HepG2 (cell line): Measurements from ENCODE around the gene PHTF2. TPM values are rescaled to one million over a fixed set of nuclear protein-coding genes. Genes with fewer than 3 reads are reported as not detected.

ENCODE experiments used
- AGO2 ChIP-seq: fragments of 200-400 bp; formaldehyde crosslinking; optimal IDR thresholded peaks from 2 replicates; pipeline ENCODE3; 2017; ENCODE audit warnings: mild to moderate bottlenecking, low read depth, low read length, moderate library complexity
- AHDC1 ChIP-seq: sonication (generic); formaldehyde crosslinking; IDR thresholded peaks from 2 replicates; pipeline ENCODE4 v1.5.1; 2020; ENCODE audit warnings: mild to moderate bottlenecking, missing genetic modification reagents, borderline replicate concordance
- ATF2 ChIP-seq: sonication (generic); formaldehyde crosslinking; IDR thresholded peaks from 2 replicates; pipeline ENCODE4 v1.4.0; 2020; ENCODE audit warnings: missing genetic modification reagents
- CENPT ChIP-seq: sonication (generic); formaldehyde crosslinking; IDR thresholded peaks from 2 replicates; pipeline ENCODE4 v1.8.0; 2022; ENCODE audit warnings: low read depth, mild to moderate bottlenecking, moderate library complexity, missing genetic modification reagents
- HDAC1 ChIP-seq: sonication (generic); formaldehyde crosslinking; IDR thresholded peaks from 2 replicates; pipeline ENCODE4 v1.5.1; 2020; ENCODE audit warnings: mild to moderate bottlenecking, missing genetic modification reagents
- ISL2 ChIP-seq: sonication (generic); formaldehyde crosslinking; IDR thresholded peaks from 2 replicates; pipeline ENCODE4 v1.5.0; 2020; ENCODE audit warnings: missing genetic modification reagents
- JARID2 ChIP-seq: sonication (generic); formaldehyde crosslinking; IDR thresholded peaks from 2 replicates; pipeline ENCODE4 v1.8.1; 2023; ENCODE audit warnings: missing genetic modification reagents, inconsistent platforms; ENCODE audit not compliant: insufficient replicate concordance
- JUNB ChIP-seq: sonication (generic); formaldehyde crosslinking; IDR thresholded peaks from 2 replicates; pipeline ENCODE4 v1.8.0; 2022; ENCODE audit warnings: missing genetic modification reagents, mild to moderate bottlenecking, borderline replicate concordance
- KDM5B ChIP-seq: sonication (generic); formaldehyde crosslinking; IDR thresholded peaks from 2 replicates; pipeline ENCODE4 v1.4.0; 2020; ENCODE audit warnings: missing genetic modification reagents, mild to moderate bottlenecking, borderline replicate concordance
- KLF6 ChIP-seq: IDR thresholded peaks from 2 replicates; pipeline ENCODE4 v1.8.0; 2016; ENCODE audit warnings: missing biosample characterization, missing genetic modification reagents
- MTF2 ChIP-seq: sonication (generic); formaldehyde crosslinking; IDR thresholded peaks from 2 replicates; pipeline ENCODE4 v1.5.0; 2020; ENCODE audit warnings: missing genetic modification reagents, borderline replicate concordance
- NR2F6 ChIP-seq, 2 experiments: IDR thresholded peaks; 2 replicates each; pipeline ENCODE4 v1.6.1; 2016; ENCODE audit warnings: antibody characterized with exemption in 1 of 2, mild to moderate bottlenecking in 1 of 2
- RBFOX2 ChIP-seq: fragments of 200-400 bp; formaldehyde crosslinking; IDR thresholded peaks from 2 replicates; pipeline ENCODE4 v1.6.1; 2017; ENCODE audit warnings: low read depth, mild to moderate bottlenecking, low read length
- ZBTB7B ChIP-seq: sonication (generic); formaldehyde crosslinking; IDR thresholded peaks from 2 replicates; pipeline ENCODE4 v1.4.0; 2020; ENCODE audit warnings: missing genetic modification reagents
- ZNF329 ChIP-seq: sonication (generic); formaldehyde crosslinking; IDR thresholded peaks from 2 replicates; pipeline ENCODE4 v1.9.0; 2021; ENCODE audit warnings: low read depth, mild to moderate bottlenecking, missing genetic modification reagents
- ZNF563 ChIP-seq: sonication (generic); formaldehyde crosslinking; IDR thresholded peaks from 2 replicates; pipeline ENCODE4 v1.8.0; 2022; ENCODE audit warnings: mild to moderate bottlenecking, moderate library complexity, missing genetic modification reagents
- ZNF598 ChIP-seq: sonication (generic); formaldehyde crosslinking; IDR thresholded peaks from 2 replicates; pipeline ENCODE4 v1.5.1; 2020; ENCODE audit warnings: mild to moderate bottlenecking, missing genetic modification reagents, borderline replicate concordance
- ZNF616 ChIP-seq: sonication (generic); formaldehyde crosslinking; IDR thresholded peaks from 2 replicates; pipeline ENCODE4 v1.5.0; 2020; ENCODE audit warnings: low read depth, mild to moderate bottlenecking, missing genetic modification reagents
- ZNF772 ChIP-seq: sonication (generic); formaldehyde crosslinking; IDR thresholded peaks from 2 replicates; pipeline ENCODE4 v1.5.0; 2020; ENCODE audit warnings: mild to moderate bottlenecking, missing genetic modification reagents
- ZNF816 ChIP-seq: sonication (generic); formaldehyde crosslinking; IDR thresholded peaks from 2 replicates; pipeline ENCODE4 v1.8.0; 2022; ENCODE audit warnings: missing genetic modification reagents, mild to moderate bottlenecking, borderline replicate concordance
- polyA plus RNA-seq, 8 experiments: library from polyadenylated mRNA; depleted of rRNA in 3 of 8; stranded (reverse) in 7 of 8; unstranded in 1 of 8; fragments of >200 nt; fragmentation: Illumina TruSeq in 4 of 8; extraction: Trizol in 4 of 8; gene quantifications; 2 replicates each; pipeline versions ENCODE4 v1.2.1 to v1.2.3, GENCODE V29; 2011 to 2016; ENCODE audit warnings: low read depth in 4 of 8, missing spikeins in 1 of 8, mixed read lengths in 1 of 8; ENCODE audit not compliant: insufficient read depth in 1 of 8
- total RNA-seq, 5 experiments: library from RNA; depleted of rRNA; stranded (reverse); fragments of >200 nt; fragmentation: Illumina TruSeq; extraction: Trizol; gene quantifications; 2 replicates each; pipeline ENCODE4 v1.2.3, GENCODE V29; 2016; ENCODE audit warnings: low read depth in 1 of 5
- TF ChIP-seq, protein P1 (sequence below): IDR thresholded peaks from 2 replicates; pipeline ENCODE4 v1.6.1; 2016; ENCODE audit warnings: control low read depth

PHTF2 gene
- total and polyA plus RNA-seq, 2 of the 13 experiments (the other 11 are each of a cell fraction or from before 2014, with no cell fraction given) = 7.4 to 10.2 TPM

GRCh38 chr7:77799078-77799964, 748 bp downstream of the PHTF2 start (continued):
- TF ChIP-seq ATF2 (CRISPR knock-in tag) (0 out of 2 replicates have a peak, but pooled peaks have one; percentile 7), KLF6 (CRISPR knock-in tag) (peak; percentile 72; the same call in 1 of the 2 replicates), ZBTB7B (CRISPR knock-in tag) (peak; percentile 79), ZNF816 (CRISPR knock-in tag) (peak; percentile 27; the same call in 1 of the 2 replicates), ISL2 (CRISPR knock-in tag) (0 out of 2 replicates have a peak, but pooled peaks have one; percentile 13), ZNF616 (CRISPR knock-in tag) (peak; percentile 11; the same call in 1 of the 2 replicates), AHDC1 (CRISPR knock-in tag) (peak; percentile 16; the same call in 1 of the 2 replicates), HDAC1 (CRISPR knock-in tag) (peak; percentile 1; the same call in 1 of the 2 replicates), JUNB (CRISPR knock-in tag) (no peak), MTF2 (CRISPR knock-in tag) (0 out of 2 replicates have a peak, but pooled peaks have one; percentile 29), CENPT (CRISPR knock-in tag) (no peak), ZNF329 (0 out of 2 replicates have a peak, but pooled peaks have one; percentile 41), ZNF772 (no peak), AGO2 (peak; percentile 70), RBFOX2 (peak; percentile 35; the same call in 1 of the 2 replicates), JARID2 (CRISPR knock-in tag) (peak; percentile 47), KDM5B (peak; percentile 52; the same call in 1 of the 2 replicates), ZNF598 (0 out of 2 replicates have a peak, but pooled peaks have one; percentile 13), NR2F6 (IDR thresholded peaks at IDR 0.05) (no peak), NR2F6 (CRISPR knock-in tag; IDR thresholded peaks at IDR 0.05) (no peak), ZNF563 (CRISPR knock-in tag) (peak; percentile 55; the same call in 1 of the 2 replicates)
- TF ChIP-seq, protein P1, sequence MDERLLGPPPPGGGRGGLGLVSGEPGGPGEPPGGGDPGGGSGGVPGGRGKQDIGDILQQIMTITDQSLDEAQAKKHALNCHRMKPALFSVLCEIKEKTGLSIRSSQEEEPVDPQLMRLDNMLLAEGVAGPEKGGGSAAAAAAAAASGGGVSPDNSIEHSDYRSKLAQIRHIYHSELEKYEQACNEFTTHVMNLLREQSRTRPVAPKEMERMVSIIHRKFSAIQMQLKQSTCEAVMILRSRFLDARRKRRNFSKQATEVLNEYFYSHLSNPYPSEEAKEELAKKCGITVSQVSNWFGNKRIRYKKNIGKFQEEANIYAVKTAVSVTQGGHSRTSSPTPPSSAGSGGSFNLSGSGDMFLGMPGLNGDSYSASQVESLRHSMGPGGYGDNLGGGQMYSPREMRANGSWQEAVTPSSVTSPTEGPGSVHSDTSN (CRISPR knock-in tag) = no peak
